Measurements from ENCODE around the gene CRBN.
A peak's percentile ranks its signal among the peaks of the same experiment; 100 is the strongest.

The CRBN gene

GRCh38 chr3:3170998-3171397 is 8.5 kb downstream of the CRBN start:
- no peak for DNase-seq

- DNase-seq = no peak
Measured at GRCh38 chr3:3165650-3166049, 13.8 kb downstream of the CRBN start.

- DNase-seq = no peak
Measured at GRCh38 chr3:3165241-3165640, 14.2 kb downstream of the CRBN start.

GRCh38 chr3:3160826-3161225 is 18.7 kb downstream of the CRBN start:
- DNase-seq = no peak

GRCh38 chr3:3157484-3157883 is 22.0 kb downstream of the CRBN start:
- no peak for DNase-seq

GRCh38 chr3:3154879-3155610 is 24.4 kb downstream of the CRBN start:
- DNase-seq = no peak

GRCh38 chr3:3151513-3151912 is 28.0 kb downstream of the CRBN start:
- no peak for DNase-seq

GRCh38 chr3:3149560-3149959 is 29.9 kb downstream of the CRBN start:
- no peak for DNase-seq

- no peak for DNase-seq
Measured at GRCh38 chr3:3145831-3146230, 33.7 kb downstream of the CRBN start.

- no peak for DNase-seq
Measured at GRCh38 chr3:3141939-3142338, 37.6 kb downstream of the CRBN start.

GRCh38 chr3:3137526-3137925 is 42.0 kb downstream of the CRBN start:
- DNase-seq = no peak

GRCh38 chr3:3134750-3135448 is 44.6 kb downstream of the CRBN start:
- no peak for DNase-seq

GRCh38 chr3:3133500-3133899 is 46.0 kb downstream of the CRBN start:
- no peak for DNase-seq

- no peak for DNase-seq
Measured at GRCh38 chr3:3129579-3129978, 49.9 kb downstream of the CRBN start.

GRCh38 chr3:3127432-3128010 is 52.0 kb downstream of the CRBN start:
- no peak for DNase-seq

- peak; percentile 83 for DNase-seq
Measured at GRCh38 chr3:3126477-3127431, 52.7 kb downstream of the CRBN start, which contains the start of gene TRNT1. Gene TRNT1, plus strand, starts transcription at chr3:3126940. Its CDS starts 2,101 bp downstream, at chr3:3129041.

GRCh38 chr3:3125977-3126376 is 53.5 kb downstream of the CRBN start:
- DNase-seq = no peak

GRCh38 chr3:3119393-3119851 is 60.1 kb downstream of the CRBN start:
- no peak for DNase-seq

GRCh38 chr3:3117651-3118050 is 61.8 kb downstream of the CRBN start:
- DNase-seq = no peak

GRCh38 chr3:3113042-3113709 is 66.3 kb downstream of the CRBN start:
- no peak for DNase-seq

GRCh38 chr3:3110749-3111361 is 68.6 kb downstream of the CRBN start:
- DNase-seq = no peak

GRCh38 chr3:3110299-3110630 is 69.2 kb downstream of the CRBN start, which contains the start of gene IL5RA:
Gene IL5RA, minus strand, starts transcription at chr3:3110374. Its CDS starts 5,390 bp downstream, at chr3:3104984.
- no peak for DNase-seq
